HG02763 (cell line): ENCODE measurements around the gene CD72.
A peak's percentile ranks its signal among the peaks of the same experiment; 100 is the strongest.
"Not testable (repeated sequence)": the region's sequence is repeated elsewhere in the genome, so short reads cannot be mapped to it uniquely, and the experiment has no call there.

Experiments
- ATAC-seq: cut with Tn5 transposase; IDR thresholded peaks from one replicate; pipeline ENCODE4 v1.9.1; 2021; ENCODE audit warnings: mild to moderate bottlenecking, moderate library complexity; ENCODE audit not compliant: unreplicated experiment

The CD72 gene

DNA sequence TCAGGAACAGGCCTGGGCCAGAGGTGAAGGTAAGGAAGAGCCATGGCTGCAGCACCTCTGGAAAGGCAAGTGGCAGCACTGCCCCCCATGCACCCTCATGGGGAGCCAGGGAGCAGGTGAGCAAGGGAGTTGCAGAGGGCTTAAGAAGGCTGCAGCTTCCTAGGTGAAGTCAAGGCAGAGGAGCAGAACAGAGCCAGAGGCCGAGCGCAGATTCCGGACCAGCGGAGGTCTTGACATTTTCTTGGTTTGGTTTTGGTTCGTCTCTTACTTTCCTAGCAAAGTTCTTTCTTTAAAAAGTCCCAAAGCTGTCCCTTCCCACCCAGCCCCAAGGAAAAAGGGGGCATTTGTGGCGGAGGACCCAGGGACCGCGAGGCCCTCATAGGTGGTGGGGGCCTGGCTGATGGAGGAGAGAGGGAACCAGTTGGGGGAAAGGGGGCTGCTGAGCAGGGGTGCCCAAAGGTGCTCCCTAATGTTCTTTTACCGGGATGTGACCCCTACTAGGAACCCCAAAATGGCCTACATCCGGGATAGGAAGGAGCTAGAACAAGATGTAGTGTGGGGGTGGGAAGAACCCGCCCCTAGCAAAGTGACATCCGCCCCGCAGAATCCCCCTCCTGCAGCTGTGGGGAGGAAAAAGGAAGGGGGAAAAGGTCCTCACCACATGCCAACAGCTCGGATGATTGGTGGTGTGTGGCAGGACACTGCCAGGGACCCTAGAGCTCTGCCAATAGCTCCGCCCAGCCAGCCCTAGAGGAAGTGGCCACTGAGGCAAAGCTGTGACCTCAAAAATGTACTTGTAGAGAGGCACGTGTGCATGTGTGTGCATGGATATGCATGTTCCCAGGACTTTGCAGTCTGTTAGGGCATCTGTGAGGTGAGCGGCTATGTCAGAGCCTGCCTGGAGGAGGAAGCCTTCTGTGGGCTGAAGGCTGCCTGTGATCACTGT, 914 bp upstream of the CD72 start:
- ATAC-seq, result peak; percentile 35

DNA sequence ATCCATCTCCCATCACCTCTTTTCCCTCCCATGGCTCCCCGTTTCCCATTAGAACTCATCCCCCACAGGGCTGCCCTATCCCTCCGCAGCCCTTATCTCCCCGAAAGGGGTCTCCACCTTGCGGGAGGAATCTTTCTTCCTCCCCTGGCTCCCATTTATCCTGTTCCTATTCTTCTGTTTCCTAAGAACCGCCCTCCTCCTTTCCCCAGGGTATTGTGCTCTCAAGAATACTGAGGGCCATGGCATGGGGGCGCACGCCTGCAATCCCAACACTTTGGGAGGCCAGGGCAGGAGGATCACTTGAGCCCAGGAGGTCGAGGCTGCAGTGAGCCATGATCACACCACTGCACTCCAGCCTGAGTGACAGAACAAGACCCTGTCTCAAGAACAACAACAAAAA, 665 bp downstream of the CD72 start:
- ATAC-seq, result no peak

DNA sequence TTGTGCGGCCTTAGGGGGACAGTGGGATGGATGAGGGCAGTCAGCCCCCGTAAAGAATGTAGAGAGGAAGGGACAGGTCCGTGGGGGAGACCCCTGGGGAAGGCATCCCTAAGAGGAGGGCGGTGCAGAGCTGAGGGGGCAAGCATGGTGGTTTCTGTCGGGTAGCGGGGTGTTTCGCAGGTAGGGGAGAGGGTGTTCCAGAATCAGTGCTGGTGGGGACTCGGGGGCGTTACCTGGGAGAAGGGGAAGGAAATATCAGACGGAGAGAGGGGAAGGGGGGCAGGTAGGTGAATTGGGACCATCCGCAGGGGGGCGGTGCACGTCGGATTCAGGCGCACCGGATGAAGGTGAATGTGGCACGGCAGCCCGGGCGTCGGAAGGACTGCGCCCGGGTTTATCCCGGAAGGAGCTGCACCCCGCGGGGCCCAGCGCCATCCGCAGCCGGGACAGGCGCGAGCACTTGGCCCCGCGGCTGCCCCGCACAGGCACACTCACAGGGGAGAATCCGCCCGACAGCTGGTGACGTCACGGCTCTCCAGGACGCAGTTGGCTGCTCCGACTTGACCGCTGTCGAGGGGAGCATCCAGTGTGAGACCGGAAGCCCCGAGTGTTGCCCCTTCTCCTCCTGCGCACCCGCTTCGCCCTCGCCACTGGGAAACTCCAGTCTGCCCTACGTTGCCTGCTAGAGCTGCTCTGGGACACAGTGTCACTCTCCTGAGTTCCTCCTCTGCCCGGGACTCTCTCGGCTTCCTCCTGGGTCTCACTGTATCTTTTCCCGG, 1.3 kb downstream of the CD72 start:
- no peak for ATAC-seq

DNA sequence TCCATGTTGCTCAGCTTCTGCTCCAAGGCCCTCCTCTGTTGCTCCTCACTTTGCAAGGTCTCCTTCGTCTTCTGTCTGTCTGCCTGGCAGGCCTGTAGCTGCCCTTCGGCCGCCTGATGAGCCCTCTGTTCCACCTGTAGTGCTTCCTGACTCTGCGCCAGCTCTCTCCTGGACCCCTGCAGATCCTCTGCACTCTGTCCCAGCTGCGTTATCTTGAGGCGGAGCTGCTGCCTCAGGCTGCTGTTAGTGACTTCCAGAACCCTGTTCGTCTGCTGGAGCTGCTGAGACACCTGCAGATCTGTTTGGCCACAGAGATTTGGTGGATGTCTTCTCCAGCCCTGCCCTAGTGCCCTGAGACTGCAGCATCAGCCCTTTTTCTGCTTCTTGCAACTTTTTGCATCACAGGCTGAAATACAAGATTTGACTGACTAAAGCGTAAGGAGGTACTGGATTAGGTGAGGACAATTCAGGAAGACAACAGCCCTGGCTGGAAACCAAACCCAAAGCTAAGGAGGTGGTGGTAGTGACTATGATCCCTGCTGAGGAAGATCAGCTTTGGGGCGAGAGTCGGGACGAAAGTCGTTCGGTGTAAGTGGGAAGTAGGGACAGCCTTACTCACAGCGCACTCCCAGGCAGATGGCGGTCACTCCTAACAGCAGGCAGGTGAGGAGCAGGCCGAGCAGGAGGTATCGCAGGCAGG, 2.1 kb downstream of the CD72 start:
- ATAC-seq, result no peak

DNA sequence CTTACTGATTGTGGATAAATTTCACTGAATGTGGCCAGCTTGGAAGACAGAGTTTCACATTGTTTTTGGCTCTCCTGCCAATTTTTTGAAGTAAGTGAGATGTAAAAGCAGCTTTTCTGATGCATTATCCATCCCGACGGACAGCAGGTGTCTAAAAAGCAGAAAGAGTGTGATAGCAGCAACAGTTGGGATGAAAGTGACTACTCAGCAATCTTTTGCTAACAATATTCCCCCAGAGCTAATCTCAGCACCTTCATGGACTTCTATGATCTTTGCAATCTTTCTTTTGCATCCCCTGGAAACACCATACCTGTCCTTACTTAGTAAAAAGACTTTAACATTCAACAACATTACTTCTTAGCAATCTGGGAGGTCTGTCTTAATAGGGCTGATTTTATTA, 5.4 kb downstream of the CD72 start:
- ATAC-seq, result no peak

DNA sequence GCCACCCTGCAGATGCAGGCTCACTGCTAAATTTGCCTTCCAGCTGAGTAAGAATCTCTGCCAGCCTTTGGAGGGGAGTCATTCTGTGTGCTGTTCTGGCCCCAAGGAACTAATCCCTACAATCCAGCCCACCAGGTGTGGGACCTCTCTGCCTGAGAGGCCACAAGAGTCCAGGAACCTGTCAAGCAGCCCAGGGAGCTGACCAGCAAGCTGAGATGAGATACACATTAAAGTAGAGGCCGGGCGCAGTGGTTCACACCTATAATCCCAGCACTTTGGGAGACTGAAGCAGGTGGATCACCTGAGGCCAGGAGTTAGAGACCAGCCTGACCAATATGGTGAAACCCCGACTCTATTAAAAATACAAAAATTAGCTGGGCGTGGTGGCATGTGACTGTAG, 6.1 kb downstream of the CD72 start:
- not testable (repeated sequence) for ATAC-seq

DNA sequence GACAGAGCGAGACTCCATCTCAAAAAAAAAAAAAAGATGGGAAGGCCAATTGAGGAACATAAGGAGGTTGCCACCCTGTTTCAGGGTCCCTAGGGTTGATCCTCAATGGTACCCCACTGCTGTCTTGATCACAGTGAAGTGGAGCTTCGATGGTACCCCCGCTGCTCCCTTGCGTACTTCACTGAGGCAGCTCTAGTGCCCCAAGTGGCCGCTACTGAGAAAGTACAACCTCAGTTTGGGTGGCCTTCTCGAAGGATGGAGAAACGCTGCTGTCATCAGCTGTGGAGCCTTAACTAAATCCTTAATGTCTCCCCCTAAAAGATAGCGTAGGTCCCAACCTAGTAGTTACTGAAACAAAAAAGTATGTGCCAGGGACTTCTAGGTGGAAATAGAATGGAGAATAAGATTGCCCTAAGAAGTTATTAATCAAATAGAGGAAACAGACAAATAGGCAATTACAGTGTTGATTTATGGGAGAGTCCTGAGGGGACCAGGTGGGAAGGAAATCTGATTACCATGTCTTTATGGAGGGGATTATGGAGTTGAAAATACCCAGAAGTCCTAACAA, 6.9 kb downstream of the CD72 start:
- no peak for ATAC-seq

DNA sequence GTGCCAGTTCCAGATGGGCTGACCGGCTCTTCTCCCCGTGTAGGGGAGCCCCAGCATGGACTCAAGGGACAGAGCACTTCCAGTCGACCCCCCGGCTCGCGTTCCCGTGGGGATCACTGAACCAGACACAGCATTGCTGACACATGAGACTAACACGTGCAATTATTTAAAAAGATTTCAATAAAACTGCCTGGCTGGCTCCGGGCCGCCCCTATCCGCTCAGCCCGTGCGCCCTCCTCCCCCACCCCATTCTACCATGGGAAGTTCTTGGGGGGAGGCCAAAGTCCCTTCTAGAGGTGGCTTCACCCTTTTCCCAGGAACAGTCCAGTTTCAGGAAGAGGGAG, 8.4 kb downstream of the CD72 start:
- no peak for ATAC-seq

DNA sequence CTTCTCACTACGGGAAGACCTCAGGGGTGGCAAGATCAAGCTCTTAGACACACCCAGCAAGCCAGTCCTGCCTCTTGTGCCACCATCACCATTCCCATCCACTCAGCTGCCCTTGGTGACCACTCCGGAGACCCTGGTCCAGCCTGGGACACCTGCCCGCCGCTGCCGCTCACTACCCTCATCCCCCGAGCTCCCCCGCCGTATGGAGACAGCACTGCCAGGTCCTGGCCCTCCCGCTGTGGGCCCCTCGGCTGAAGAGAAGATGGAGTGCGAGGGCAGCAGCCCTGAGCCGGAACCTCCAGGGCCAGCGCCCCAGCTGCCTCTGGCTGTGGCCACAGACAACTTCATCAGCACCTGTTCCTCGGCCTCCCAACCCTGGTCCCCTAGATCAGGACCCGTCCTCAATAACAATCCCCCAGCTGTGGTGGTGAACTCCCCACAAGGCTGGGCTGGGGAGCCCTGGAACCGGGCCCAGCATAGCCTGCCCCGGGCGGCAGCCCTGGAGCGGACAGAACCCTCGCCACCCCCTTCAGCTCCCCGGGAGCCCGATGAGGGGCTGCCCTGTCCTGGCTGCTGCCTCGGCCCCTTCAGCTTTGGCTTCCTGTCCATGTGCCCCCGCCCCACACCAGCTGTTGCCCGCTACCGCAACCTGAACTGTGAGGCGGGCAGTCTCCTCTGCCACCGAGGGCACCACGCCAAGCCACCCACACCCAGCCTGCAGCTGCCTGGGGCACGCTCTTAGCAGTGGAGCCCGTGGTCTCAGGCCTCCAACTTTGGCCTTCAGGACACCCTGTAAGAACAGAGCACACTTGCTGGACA, 9.0 kb downstream of the CD72 start:
- ATAC-seq, result no peak

DNA sequence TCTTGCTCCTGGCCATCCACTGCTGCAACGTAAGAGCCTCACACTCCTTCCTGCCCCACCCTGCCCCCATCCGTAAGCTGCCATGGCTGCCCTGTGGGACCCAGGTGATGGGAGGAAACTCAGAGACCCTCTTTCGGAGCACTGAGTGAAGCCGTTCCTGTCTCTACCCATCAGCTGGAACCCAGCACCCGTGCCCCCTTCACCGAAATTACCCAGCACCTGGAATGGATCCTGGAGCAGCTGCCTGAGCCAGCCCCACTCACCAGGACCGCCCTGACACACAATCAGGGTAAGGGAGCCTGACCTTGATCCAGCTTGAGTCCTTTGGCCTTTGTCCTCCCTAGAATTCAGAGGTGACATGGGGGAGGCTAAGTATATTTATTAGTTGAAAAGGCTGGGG, 10.0 kb downstream of the CD72 start:
- no peak for ATAC-seq

DNA sequence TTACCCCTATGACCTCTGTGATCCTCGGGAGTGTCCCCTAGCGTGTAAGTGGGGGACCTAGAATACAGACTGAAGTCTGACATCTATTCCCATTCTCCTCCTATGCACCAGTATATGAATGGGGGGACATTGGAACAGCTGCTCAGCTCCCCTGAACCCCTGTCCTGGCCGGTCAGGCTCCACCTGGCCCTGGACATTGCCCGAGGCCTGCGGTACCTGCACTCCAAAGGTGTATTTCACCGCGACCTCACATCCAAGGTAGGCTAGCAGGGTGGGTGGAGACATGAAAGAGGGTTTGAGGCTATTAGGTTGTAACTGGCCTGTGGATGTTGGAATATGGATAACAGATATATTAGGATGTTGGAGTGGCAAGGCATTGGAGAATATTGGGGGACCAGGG, 11.5 kb downstream of the CD72 start:
- no peak for ATAC-seq

DNA sequence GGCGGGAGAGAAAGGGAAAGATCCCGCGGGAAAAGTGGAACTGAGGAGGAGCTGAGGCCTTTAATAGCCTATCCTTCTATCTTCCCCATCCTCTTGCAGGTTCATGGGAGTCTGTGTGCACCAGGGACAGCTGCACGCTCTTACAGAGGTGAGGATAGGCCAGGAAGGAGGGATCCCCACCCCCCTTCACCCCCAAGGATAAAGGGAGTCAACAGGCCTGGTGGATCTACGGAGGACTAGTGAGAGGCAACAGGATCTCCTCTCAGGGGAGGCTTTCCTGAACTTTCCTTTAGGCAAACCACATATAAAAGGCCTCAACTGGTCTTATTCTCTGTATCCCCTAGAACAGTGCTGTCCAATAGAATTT, 12.1 kb downstream of the CD72 start:
- no peak for ATAC-seq

DNA sequence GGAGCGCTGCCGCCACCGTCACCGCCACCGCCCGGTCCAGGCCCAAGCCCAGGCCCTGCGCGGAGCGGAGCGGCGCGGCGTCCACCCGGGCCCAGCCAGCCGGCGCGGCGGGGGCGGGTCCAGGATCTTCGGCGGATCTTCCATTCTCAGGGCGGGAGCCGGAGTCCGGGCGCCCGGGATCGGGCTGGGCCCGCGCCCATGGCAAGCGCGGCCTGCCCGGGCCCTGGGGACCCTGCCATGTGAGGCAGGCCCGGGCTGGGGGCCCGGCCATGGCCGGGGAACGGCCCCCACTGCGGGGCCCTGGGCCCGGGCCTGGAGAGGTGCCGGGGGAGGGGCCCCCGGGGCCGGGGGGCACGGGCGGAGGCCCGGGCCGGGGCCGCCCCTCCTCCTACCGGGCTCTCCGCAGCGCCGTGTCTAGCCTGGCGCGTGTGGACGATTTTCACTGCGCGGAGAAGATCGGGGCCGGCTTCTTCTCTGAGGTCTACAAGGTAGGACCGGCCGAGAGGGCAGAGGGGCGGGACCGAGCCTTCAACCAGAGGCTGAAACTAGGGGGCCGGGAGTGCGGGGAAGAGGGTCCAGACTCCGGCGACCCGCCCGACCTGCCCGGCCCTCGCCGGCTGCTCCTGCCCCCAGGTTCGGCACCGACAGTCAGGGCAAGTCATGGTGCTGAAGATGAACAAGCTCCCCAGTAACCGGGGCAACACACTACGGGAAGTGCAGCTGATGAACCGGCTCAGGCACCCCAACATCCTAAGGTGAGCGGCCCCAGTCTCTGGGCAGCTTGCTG, 12.7 kb downstream of the CD72 start:
- peak; percentile 17 for ATAC-seq

DNA sequence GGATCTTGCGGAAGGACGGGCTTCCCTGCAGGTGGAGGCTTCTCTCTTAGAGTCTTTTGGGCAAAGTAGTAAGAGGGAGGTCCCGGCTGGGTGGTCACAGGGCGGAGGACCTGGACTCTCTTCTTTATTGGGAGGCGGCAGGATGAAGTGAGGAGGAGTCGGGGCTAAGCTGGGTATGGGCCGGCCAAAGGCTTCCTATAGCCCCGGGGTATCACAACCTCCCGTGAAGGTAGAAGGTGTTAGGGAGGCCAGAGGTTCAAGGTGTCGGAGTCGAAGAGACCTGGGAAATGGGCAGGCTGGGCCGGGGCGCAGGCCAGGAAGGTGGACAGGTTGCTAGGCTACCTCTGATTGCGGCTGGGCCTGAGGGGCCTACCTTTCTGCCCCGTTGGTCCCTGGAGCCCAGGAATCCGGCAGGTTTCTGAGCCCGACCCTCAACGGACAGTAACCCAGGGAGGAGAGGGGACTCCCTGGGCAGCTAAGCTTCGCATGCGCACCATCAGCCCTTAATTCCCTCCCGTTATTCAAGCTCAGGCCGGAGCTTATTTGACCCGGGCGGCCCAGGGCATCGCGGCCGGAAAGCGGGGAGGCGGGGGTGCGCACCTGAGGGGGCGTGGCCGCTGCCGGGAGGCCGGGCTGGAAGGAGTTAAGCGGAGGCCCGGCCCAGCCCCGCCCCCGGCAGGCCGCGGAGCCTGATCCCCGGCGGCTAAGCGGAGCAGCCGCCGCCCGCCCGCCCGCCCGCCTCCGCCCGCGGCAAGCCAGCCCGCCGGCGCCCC, 13.4 kb downstream of the CD72 start, which contains the start of gene TESK1:
Gene TESK1, plus strand, starts transcription at position 685 of the 773 bp plus-strand sequence. CDS start 358 bp downstream, outside the sequence.
- peak; percentile 36 for ATAC-seq

DNA sequence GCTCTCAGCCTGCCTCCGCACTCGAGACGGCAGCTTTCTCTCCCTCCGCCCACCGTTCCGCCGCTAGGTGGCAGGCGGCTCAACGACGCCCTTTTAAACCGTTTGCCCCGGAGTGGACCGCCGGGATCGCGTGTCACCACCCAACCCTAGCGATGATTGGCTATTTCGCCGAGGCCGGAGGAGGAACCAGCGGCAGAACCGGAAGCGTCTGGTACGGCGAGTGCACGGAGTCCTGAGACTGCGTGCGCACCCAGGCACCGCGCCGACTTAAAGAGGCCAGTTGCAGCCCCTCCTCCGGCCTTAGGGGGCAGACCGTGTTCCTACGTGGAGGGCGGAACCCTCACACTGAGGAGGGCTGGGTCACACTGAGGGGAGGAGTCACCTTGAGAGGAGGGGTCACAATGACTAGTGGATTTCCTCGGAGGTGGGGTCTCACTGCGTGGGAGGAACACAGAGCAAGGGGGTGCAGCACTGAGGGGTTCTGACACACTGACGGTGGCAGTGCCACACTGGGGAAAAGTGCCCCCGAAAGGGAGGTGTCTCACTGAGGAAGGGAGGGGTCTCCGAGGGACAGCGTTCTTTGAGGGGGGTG, 14.1 kb downstream of the CD72 start:
- peak; percentile 85 for ATAC-seq

DNA sequence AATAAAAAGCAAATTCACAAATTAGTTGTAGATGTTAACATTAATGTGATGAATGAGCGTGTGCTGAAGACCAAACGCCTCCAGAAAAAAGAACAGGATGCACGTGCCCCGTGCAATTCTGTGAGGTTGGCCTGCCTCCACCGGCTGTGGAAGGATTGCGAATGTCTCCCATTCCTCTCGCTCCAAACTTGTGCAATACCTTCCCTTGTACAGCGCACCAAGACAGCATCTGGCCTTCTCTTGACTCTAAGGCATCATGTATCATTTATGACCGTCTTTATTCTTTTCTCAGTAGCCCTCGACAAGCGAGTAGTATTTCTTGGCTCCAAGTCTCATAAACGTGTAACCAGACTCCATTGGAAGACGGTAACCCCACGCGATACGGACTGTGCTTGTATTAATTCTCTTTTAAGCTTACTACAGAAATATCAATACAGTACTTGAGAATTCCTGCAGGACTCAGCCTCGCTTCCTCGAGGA, 14.7 kb downstream of the CD72 start:
- ATAC-seq, result no peak

DNA sequence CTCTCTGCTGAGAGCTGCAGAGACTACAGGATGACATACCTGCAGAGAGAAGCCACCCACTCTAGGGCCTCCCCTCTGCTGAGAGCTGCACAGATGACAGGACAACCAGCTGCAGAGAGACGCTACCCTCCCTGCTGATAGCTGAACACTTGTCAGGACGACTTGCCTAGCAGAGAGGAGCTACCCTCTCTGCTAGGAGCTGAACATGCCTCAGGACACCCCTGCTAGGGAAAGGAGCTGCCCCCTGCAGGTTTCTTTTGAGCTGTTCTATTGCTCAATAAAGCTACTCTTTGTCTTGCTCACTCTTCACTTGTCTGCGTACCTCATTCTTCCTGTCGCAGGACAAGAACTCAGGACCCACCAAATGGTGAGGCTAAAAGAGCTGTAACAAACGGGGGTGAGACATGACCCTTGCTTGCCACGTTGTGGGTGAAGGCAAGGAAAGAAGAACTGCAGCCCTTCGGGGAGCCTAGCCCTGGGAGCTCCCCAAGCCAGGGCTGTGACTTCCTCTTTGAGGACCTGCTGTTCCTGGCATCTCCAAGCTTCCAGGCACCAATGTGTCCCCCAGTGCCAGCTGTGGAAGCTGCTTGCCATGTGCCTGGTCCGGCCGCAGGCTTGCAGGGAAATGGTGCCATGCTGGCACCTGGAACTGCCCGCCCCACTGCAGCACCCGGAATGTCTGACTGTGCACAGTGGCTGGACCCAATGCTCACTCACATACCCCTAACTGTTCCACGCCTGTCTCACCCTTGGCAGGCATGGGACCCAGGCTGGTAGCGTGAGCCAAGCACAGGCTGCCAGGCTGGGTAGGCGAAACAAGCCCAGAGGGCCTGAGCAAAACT, 18.2 kb downstream of the CD72 start:
- ATAC-seq, result no peak
